IPS DF 6.9 (cell line): Measurements from ENCODE around the gene RO60.

Experiments
- DNase-seq: peaks from one replicate; pipeline ENCODE4 v3.0.0-alpha.2; 2013; ENCODE audit warnings: low read depth, low spot score
- H3K27ac ChIP-seq: one replicate; pipeline ENCODE4 v1.5.1; 2013; ENCODE audit warnings: low read length, control low read depth
- H3K27me3 ChIP-seq: 2 replicates; pipeline ENCODE4 v1.6.1; 2013; ENCODE audit warnings: mild to moderate bottlenecking, low read length; ENCODE audit not compliant: control insufficient read depth, insufficient read depth
- H3K36me3 ChIP-seq: 2 replicates; pipeline ENCODE4 v1.6.1; 2013; ENCODE audit warnings: low read length; ENCODE audit not compliant: control insufficient read depth, insufficient read depth
- H3K4me1 ChIP-seq: 2 replicates; pipeline ENCODE4 v1.6.1; 2013; ENCODE audit warnings: low read length; ENCODE audit not compliant: control insufficient read depth, insufficient read depth
- H3K4me3 ChIP-seq: 2 replicates; pipeline ENCODE4 v1.5.1; 2013; ENCODE audit warnings: mild to moderate bottlenecking, low read length
- H3K9me3 ChIP-seq: 2 replicates; pipeline ENCODE4 v1.6.1; 2013; ENCODE audit warnings: low read length, inconsistent platforms; ENCODE audit not compliant: control insufficient read depth, insufficient read depth
- WGBS: extraction: QIAGEN DNeasy Blood & Tissue Kit; methylation state at CpG from one replicate; pipeline ENCODE4 v1.1.7; 2013; ENCODE audit warnings: mixed read lengths, missing lambda C conversion rate; ENCODE audit not compliant: insufficient read length, insufficient coverage; 5-methylcytosine and 5-hydroxymethylcytosine counted together

Gene RO60

GRCh38 chr1:193060938-193061337, 1.5 kb downstream of the RO60 start:
- no peak for DNase-seq
- Histone ChIP-seq H3K27ac (no peak overlapping the region), H3K9me3 (no peaks in the 10 kb centered on the region), H3K4me1 (peaks cover 1% of the 10 kb centered on the region; the same call in 1 of the 2 replicates), H3K4me3 (no peak overlapping the region), H3K27me3 (no peaks in the 10 kb centered on the region), H3K36me3 (no peaks in the 10 kb centered on the region)
- no CpG with 5 or more reads among the region's 2 CpGs for WGBS

- peaks cover 1% of the 10 kb centered on the region; the same call in 1 of the 2 replicates for H3K4me1 ChIP-seq
- no peaks in the 10 kb centered on the region for H3K27me3 ChIP-seq
- DNase-seq, result no peak
- WGBS, result no CpG with 5 or more reads among the region's 4 CpGs
- H3K36me3 ChIP-seq, result no peaks in the 10 kb centered on the region
- H3K4me3 ChIP-seq, result no peak overlapping the region
- no peak overlapping the region for H3K27ac ChIP-seq
- H3K9me3 ChIP-seq, result no peaks in the 10 kb centered on the region
Measured at GRCh38 chr1:193062698-193063463, 3.5 kb downstream of the RO60 start.

- no peak overlapping the region for H3K27ac ChIP-seq
- H3K4me1 ChIP-seq, result peaks cover 1% of the 10 kb centered on the region; the same call in 1 of the 2 replicates
- H3K4me3 ChIP-seq, result no peak overlapping the region
- H3K27me3 ChIP-seq, result no peaks in the 10 kb centered on the region
- DNase-seq, result no peak
- no peaks in the 10 kb centered on the region for H3K9me3 ChIP-seq
- H3K36me3 ChIP-seq, result no peaks in the 10 kb centered on the region
Measured at GRCh38 chr1:193065954-193066353, 6.5 kb downstream of the RO60 start.

- H3K9me3 ChIP-seq, result no peaks in the 10 kb centered on the region
- H3K27ac ChIP-seq, result no peak overlapping the region
- no peaks in the 10 kb centered on the region for H3K36me3 ChIP-seq
- no peak overlapping the region for H3K4me3 ChIP-seq
- WGBS, result no CpG with 5 or more reads among the region's 4 CpGs
- peaks cover 1% of the 10 kb centered on the region; the same call in 1 of the 2 replicates for H3K4me1 ChIP-seq
- no peaks in the 10 kb centered on the region for H3K27me3 ChIP-seq
- no peak for DNase-seq
Measured at GRCh38 chr1:193066606-193067005, 7.2 kb downstream of the RO60 start.

GRCh38 chr1:193068013-193068412, 8.6 kb downstream of the RO60 start:
- H3K36me3 ChIP-seq, result no peaks in the 10 kb centered on the region

GRCh38 chr1:193069748-193070385, 10.5 kb downstream of the RO60 start:
- no CpG with 5 or more reads among the region's 4 CpGs for WGBS
- Histone ChIP-seq H3K27me3 (no peaks in the 10 kb centered on the region), H3K27ac (no peak overlapping the region), H3K36me3 (no peaks in the 10 kb centered on the region), H3K4me1 (no peaks in the 10 kb centered on the region), H3K4me3 (no peak overlapping the region), H3K9me3 (no peaks in the 10 kb centered on the region)
- DNase-seq, result no peak

More at GRCh38 chr1:193068013-193068412, 8.6 kb downstream of the RO60 start:
- no peaks in the 10 kb centered on the region for H3K9me3 ChIP-seq
- no peak overlapping the region for H3K27ac ChIP-seq
- H3K27me3 ChIP-seq, result no peaks in the 10 kb centered on the region
- H3K4me3 ChIP-seq, result no peak overlapping the region
- no peak for DNase-seq
- peaks cover 1% of the 10 kb centered on the region; the same call in 1 of the 2 replicates for H3K4me1 ChIP-seq

GRCh38 chr1:193070386-193070753, 11.0 kb downstream of the RO60 start:
- Histone ChIP-seq H3K4me3 (no peak overlapping the region), H3K9me3 (no peaks in the 10 kb centered on the region), H3K27me3 (no peaks in the 10 kb centered on the region), H3K27ac (no peak overlapping the region), H3K36me3 (no peaks in the 10 kb centered on the region), H3K4me1 (no peaks in the 10 kb centered on the region)
- no CpG with 5 or more reads among the region's 2 CpGs for WGBS
- no peak for DNase-seq

GRCh38 chr1:193070942-193071341, 11.5 kb downstream of the RO60 start:
- no peaks in the 10 kb centered on the region for H3K27me3 ChIP-seq
- WGBS, result no CpG with 5 or more reads among the region's 5 CpGs
- H3K4me3 ChIP-seq, result no peak overlapping the region
- no peak for DNase-seq
- no peaks in the 10 kb centered on the region for H3K4me1 ChIP-seq
- no peaks in the 10 kb centered on the region for H3K9me3 ChIP-seq
- no peaks in the 10 kb centered on the region for H3K36me3 ChIP-seq
- H3K27ac ChIP-seq, result no peak overlapping the region

GRCh38 chr1:193077991-193078390, 18.6 kb downstream of the RO60 start:
- peaks cover 9% of the 10 kb centered on the region; the same call in 1 of the 2 replicates for H3K36me3 ChIP-seq
- H3K4me3 ChIP-seq, result no peak overlapping the region
- H3K9me3 ChIP-seq, result no peaks in the 10 kb centered on the region
- H3K27me3 ChIP-seq, result no peaks in the 10 kb centered on the region
- H3K4me1 ChIP-seq, result no peaks in the 10 kb centered on the region
- H3K27ac ChIP-seq, result no peak overlapping the region
- no peak for DNase-seq

- no CpG with 5 or more reads among the region's 3 CpGs for WGBS
- Histone ChIP-seq H3K9me3 (no peaks in the 10 kb centered on the region), H3K27me3 (no peaks in the 10 kb centered on the region), H3K4me3 (no peak overlapping the region), H3K4me1 (no peaks in the 10 kb centered on the region), H3K36me3 (peaks cover 11% of the 10 kb centered on the region; the same call in 1 of the 2 replicates), H3K27ac (no peak overlapping the region)
- no peak for DNase-seq
Measured at GRCh38 chr1:193079187-193079586, 19.8 kb downstream of the RO60 start.
